HepG2 (cell line): ENCODE measurements around the gene RPUSD2. TPM values are rescaled to one million over a fixed set of nuclear protein-coding genes. Genes with fewer than 3 reads are reported as not detected.

Experiments used
- CHD2 ChIP-seq: IDR thresholded peaks from 2 replicates; pipeline ENCODE4 v1.6.1; 2011; ENCODE audit warnings: low read depth, low read length, improper control_type of control experiment
- HOXA5 ChIP-seq: sonication (generic); formaldehyde crosslinking; IDR thresholded peaks from 2 replicates; pipeline ENCODE4 v1.4.0; 2020; ENCODE audit warnings: missing genetic modification reagents
- HOXA7 ChIP-seq: sonication (generic); formaldehyde crosslinking; IDR thresholded peaks from 2 replicates; pipeline ENCODE4 v1.8.1; 2022; ENCODE audit warnings: mild to moderate bottlenecking, missing genetic modification reagents, moderate library complexity
- KAT7 ChIP-seq: IDR thresholded peaks from 2 replicates; pipeline ENCODE4 v1.6.1; 2018; ENCODE audit warnings: borderline replicate concordance, missing compliant biosample characterization
- KDM2A ChIP-seq: sonication (generic); formaldehyde crosslinking; IDR thresholded peaks from 2 replicates; pipeline ENCODE4 v1.4.0; 2020; ENCODE audit warnings: low read depth, missing genetic modification reagents, borderline replicate concordance
- KDM3A ChIP-seq: IDR thresholded peaks from 2 replicates; pipeline ENCODE4 v1.6.1; 2018; ENCODE audit warnings: low read depth, missing compliant biosample characterization
- MIXL1 ChIP-seq: IDR thresholded peaks from 2 replicates; pipeline ENCODE4 v1.6.1; 2016
- MYC ChIP-seq: sonication (generic); formaldehyde crosslinking; IDR thresholded peaks from 2 replicates; pipeline ENCODE4 v1.9.0; 2021; ENCODE audit warnings: missing genetic modification reagents, borderline replicate concordance
- PHF20 ChIP-seq: sonication (generic); formaldehyde crosslinking; IDR thresholded peaks from 2 replicates; pipeline ENCODE4 v1.5.0; 2020; ENCODE audit warnings: mild to moderate bottlenecking, missing genetic modification reagents
- POLR2G ChIP-seq: fragments of 200-400 bp; formaldehyde crosslinking; IDR thresholded peaks from 2 replicates; pipeline ENCODE4 v1.6.1; 2018; ENCODE audit warnings: mild to moderate bottlenecking, low read depth, low read length, moderate library complexity
- RBM39 ChIP-seq: fragments of 200-400 bp; formaldehyde crosslinking; IDR thresholded peaks from one replicate; pipeline ENCODE4 v1.6.1; 2018; ENCODE audit warnings: antibody characterized with exemption, mild to moderate bottlenecking, low read depth, low read length; ENCODE audit not compliant: poor library complexity, severe bottlenecking
- SALL1 ChIP-seq: sonication (generic); formaldehyde crosslinking; IDR thresholded peaks from 2 replicates; pipeline ENCODE4 v1.8.0; 2022; ENCODE audit warnings: mild to moderate bottlenecking, missing genetic modification reagents
- TGIF2 ChIP-seq: IDR thresholded peaks from 2 replicates; pipeline ENCODE4 v1.6.1; 2016; ENCODE audit warnings: control low read depth, missing compliant biosample characterization
- TMF1 ChIP-seq: sonication (generic); formaldehyde crosslinking; IDR thresholded peaks from 2 replicates; pipeline ENCODE4 v1.8.1; 2022; ENCODE audit warnings: low read depth, missing genetic modification reagents
- TOPORS ChIP-seq: sonication (generic); formaldehyde crosslinking; IDR thresholded peaks from 2 replicates; pipeline ENCODE4 v1.8.0; 2023; ENCODE audit warnings: mild to moderate bottlenecking, missing genetic modification reagents
- XRCC5 ChIP-seq: fragments of 200-400 bp; formaldehyde crosslinking; optimal IDR thresholded peaks from 2 replicates; pipeline ENCODE3; 2017; ENCODE audit warnings: mild to moderate bottlenecking, low read length
- ZBTB21 ChIP-seq: sonication (generic); formaldehyde crosslinking; IDR thresholded peaks from 2 replicates; pipeline ENCODE4 v1.4.0; 2020; ENCODE audit warnings: missing genetic modification reagents
- ZBTB26 ChIP-seq: IDR thresholded peaks from 2 replicates; pipeline ENCODE4 v1.6.1; 2016; ENCODE audit warnings: missing compliant biosample characterization, missing genetic modification reagents, borderline replicate concordance
- ZBTB3 ChIP-seq: sonication (generic); formaldehyde crosslinking; IDR thresholded peaks from 2 replicates; pipeline ENCODE4 v1.4.0; 2020; ENCODE audit warnings: low read depth, mild to moderate bottlenecking, moderate library complexity, missing genetic modification reagents, borderline replicate concordance
- ZNF205 ChIP-seq: IDR thresholded peaks from 2 replicates; pipeline ENCODE4 v1.6.1; 2018; ENCODE audit warnings: missing biosample characterization, missing genetic modification reagents
- ZNF253 ChIP-seq: sonication (generic); formaldehyde crosslinking; IDR thresholded peaks from 2 replicates; pipeline ENCODE4 v1.8.0; 2022; ENCODE audit warnings: mild to moderate bottlenecking, missing genetic modification reagents, borderline replicate concordance
- ZNF891 ChIP-seq: sonication (generic); formaldehyde crosslinking; IDR thresholded peaks from 2 replicates; pipeline ENCODE4 v1.5.0; 2020; ENCODE audit warnings: mild to moderate bottlenecking, missing genetic modification reagents
- polyA plus RNA-seq, 8 experiments: library from polyadenylated mRNA; depleted of rRNA in 3 of 8; stranded (reverse) in 7 of 8; unstranded in 1 of 8; fragments of >200 nt; fragmentation: Illumina TruSeq in 4 of 8; extraction: Trizol in 4 of 8; gene quantifications; 2 replicates each; pipeline versions ENCODE4 v1.2.1 to v1.2.3, GENCODE V29; 2011 to 2016; ENCODE audit warnings: low read depth in 4 of 8, missing spikeins in 1 of 8, mixed read lengths in 1 of 8; ENCODE audit not compliant: insufficient read depth in 1 of 8
- total RNA-seq, 5 experiments: library from RNA; depleted of rRNA; stranded (reverse); fragments of >200 nt; fragmentation: Illumina TruSeq; extraction: Trizol; gene quantifications; 2 replicates each; pipeline ENCODE4 v1.2.3, GENCODE V29; 2016; ENCODE audit warnings: low read depth in 1 of 5
- TF ChIP-seq, protein P1 (sequence below): sonication (generic); formaldehyde crosslinking; IDR thresholded peaks from 2 replicates; pipeline ENCODE4 v1.8.0; 2022; ENCODE audit warnings: missing genetic modification reagents, low read depth, mild to moderate bottlenecking, borderline replicate concordance
- TF ChIP-seq, protein P2 (sequence below): sonication (generic); formaldehyde crosslinking; IDR thresholded peaks from 2 replicates; pipeline ENCODE4 v1.5.0; 2020; ENCODE audit warnings: missing genetic modification reagents
- TF ChIP-seq, protein P3 (sequence below): sonication (generic); formaldehyde crosslinking; IDR thresholded peaks from 2 replicates; pipeline ENCODE4 v1.5.1; 2020; ENCODE audit warnings: missing genetic modification reagents, mild to moderate bottlenecking, borderline replicate concordance

RPUSD2 gene
- total and polyA plus RNA-seq, 2 of the 13 experiments (the other 11 are each of a cell fraction or from before 2014, with no cell fraction given): 8.6 to 14.5 TPM

- TF ChIP-seq ZNF891 (CRISPR knock-in tag) (peak; percentile 58; the same call in 1 of the 2 replicates), KDM3A (CRISPR knock-in tag) (no peak), KDM2A (CRISPR knock-in tag) (peak; percentile 76; the same call in 1 of the 2 replicates), ZBTB26 (CRISPR knock-in tag) (peak; percentile 72; the same call in 1 of the 2 replicates), SALL1 (CRISPR knock-in tag) (peak; percentile 81), TMF1 (CRISPR knock-in tag) (peak; percentile 62), PHF20 (CRISPR knock-in tag) (peak; percentile 95), HOXA7 (no peak), XRCC5 (no peak), MIXL1 (CRISPR knock-in tag) (0 out of 2 replicates have a peak, but pooled peaks have one; percentile 54), ZNF205 (0 out of 2 replicates have a peak, but pooled peaks have one; percentile 71), HOXA5 (CRISPR knock-in tag) (peak; percentile 23; the same call in 1 of the 2 replicates), ZBTB3 (CRISPR knock-in tag) (peak; percentile 81; the same call in 1 of the 2 replicates), POLR2G (peak; percentile 93), RBM39 (peak; percentile 51), ZNF253 (CRISPR knock-in tag) (no peak), ZBTB21 (CRISPR knock-in tag) (peak; percentile 30; the same call in 1 of the 2 replicates), MYC (peak; percentile 85; the same call in 1 of the 2 replicates), TOPORS (0 out of 2 replicates have a peak, but pooled peaks have one; percentile 43), KAT7 (CRISPR knock-in tag) (peak; percentile 83), CHD2 (0 out of 2 replicates have a peak, but pooled peaks have one; percentile 51), TGIF2 (CRISPR knock-in tag) (peak; percentile 68; the same call in 1 of the 2 replicates)
- TF ChIP-seq, protein P1, sequence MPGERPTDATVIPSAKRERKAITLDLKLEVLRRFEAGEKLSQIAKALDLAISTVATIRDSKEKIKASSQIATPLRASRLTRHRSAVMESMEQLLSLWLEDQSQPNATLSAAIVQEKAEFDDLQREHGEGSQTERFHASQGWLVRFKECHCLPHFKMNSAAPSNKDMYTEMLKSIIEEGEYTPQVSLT (CRISPR knock-in tag): no peak
- TF ChIP-seq, protein P2, sequence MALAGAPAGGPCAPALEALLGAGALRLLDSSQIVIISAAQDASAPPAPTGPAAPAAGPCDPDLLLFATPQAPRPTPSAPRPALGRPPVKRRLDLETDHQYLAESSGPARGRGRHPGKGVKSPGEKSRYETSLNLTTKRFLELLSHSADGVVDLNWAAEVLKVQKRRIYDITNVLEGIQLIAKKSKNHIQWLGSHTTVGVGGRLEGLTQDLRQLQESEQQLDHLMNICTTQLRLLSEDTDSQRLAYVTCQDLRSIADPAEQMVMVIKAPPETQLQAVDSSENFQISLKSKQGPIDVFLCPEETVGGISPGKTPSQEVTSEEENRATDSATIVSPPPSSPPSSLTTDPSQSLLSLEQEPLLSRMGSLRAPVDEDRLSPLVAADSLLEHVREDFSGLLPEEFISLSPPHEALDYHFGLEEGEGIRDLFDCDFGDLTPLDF (CRISPR knock-in tag): no peak
- TF ChIP-seq, protein P3, sequence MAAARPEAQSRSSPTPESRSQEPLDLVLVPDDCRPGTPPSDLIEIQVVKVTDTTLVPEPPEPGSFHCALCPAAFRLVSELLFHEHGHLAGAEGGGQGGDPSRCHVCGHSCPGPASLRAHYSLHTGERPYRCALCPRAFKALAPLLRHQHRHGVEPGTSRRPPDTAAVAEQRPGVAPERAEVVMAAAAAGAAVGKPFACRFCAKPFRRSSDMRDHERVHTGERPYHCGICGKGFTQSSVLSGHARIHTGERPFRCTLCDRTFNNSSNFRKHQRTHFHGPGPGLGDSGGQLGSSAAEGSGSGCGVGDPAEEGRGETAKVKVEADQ (CRISPR knock-in tag): peak; percentile 81
Observed at GRCh38 chr15:40569129-40569953, at the start of gene RPUSD2 (continued).
